HTR-8/SVneo (cell line): ENCODE data around the gene CIAO2B.
"Not testable (repeated sequence)": the region's sequence is repeated elsewhere in the genome, so short reads cannot be mapped to it uniquely, and the experiment has no call there.

Source experiments
- DNase-seq: peaks from one replicate; pipeline ENCODE4 v3.0.0; 2011; ENCODE audit warnings: low spot score, mixed read lengths; ENCODE audit not compliant: insufficient read length
- FAIRE-seq: peaks from 2 replicates; lab custom pipeline; 2011; peaks lifted over from hg19 to GRCh38; lab: Jason Lieb, UNC

The CIAO2B gene

GRCh38 chr16:66942981-66943380 is 8.8 kb upstream of the CIAO2B start:
- FAIRE-seq (no peak), DNase-seq (no peak)

- DNase-seq, result no peak
- FAIRE-seq, result peak; percentile 42
Observed at GRCh38 chr16:66940236-66940635, 6.0 kb upstream of the CIAO2B start.

GRCh38 chr16:66939366-66939765 is 5.2 kb upstream of the CIAO2B start:
- FAIRE-seq (no peak), DNase-seq (no peak)

GRCh38 chr16:66937725-66938337 is 3.6 kb upstream of the CIAO2B start:
- DNase-seq (no peak), FAIRE-seq (no peak)

GRCh38 chr16:66936889-66937554 is 2.8 kb upstream of the CIAO2B start:
- DNase-seq (no peak), FAIRE-seq (no peak)

GRCh38 chr16:66936462-66936861 is 2.3 kb upstream of the CIAO2B start:
- DNase-seq, result no peak
- no peak for FAIRE-seq

- FAIRE-seq (peak; percentile 86), DNase-seq (peak; percentile 64)
Observed at GRCh38 chr16:66935314-66936011, 1.3 kb upstream of the CIAO2B start, which contains the start of gene CES2. Gene CES2 (plus strand): TSS chr16:66935516. CDS start chr16:66935636, 120 bp downstream.

GRCh38 chr16:66934839-66935313 is 674 bp upstream of the CIAO2B start:
- not testable (repeated sequence) for FAIRE-seq, DNase-seq

- FAIRE-seq (no peak), DNase-seq (peak; percentile 37)
Observed at GRCh38 chr16:66933776-66934137, 445 bp downstream of the CIAO2B start.

GRCh38 chr16:66932076-66932475 is 2.1 kb downstream of the CIAO2B start:
- no peak for DNase-seq
- no peak for FAIRE-seq

- FAIRE-seq, result no peak
Observed at GRCh38 chr16:66931665-66932064, 2.5 kb downstream of the CIAO2B start.

GRCh38 chr16:66930189-66930588 is 4.0 kb downstream of the CIAO2B start:
- peak; percentile 68 for FAIRE-seq
- DNase-seq, result no peak

More at GRCh38 chr16:66931665-66932064, 2.5 kb downstream of the CIAO2B start:
- no peak for DNase-seq

GRCh38 chr16:66928702-66929388 is 5.4 kb downstream of the CIAO2B start:
- DNase-seq, result peak; percentile 43
- peak; percentile 87 for FAIRE-seq

- FAIRE-seq (peak; percentile 97), DNase-seq (no peak)
Observed at GRCh38 chr16:66927918-66928649, 6.1 kb downstream of the CIAO2B start.

- FAIRE-seq (peak; percentile 86), DNase-seq (peak; percentile 90)
Observed at GRCh38 chr16:66926961-66927436, 7.2 kb downstream of the CIAO2B start.

GRCh38 chr16:66926171-66926947 is 7.8 kb downstream of the CIAO2B start:
- FAIRE-seq (peak; percentile 42), DNase-seq (no peak)

- DNase-seq, result no peak
- no peak for FAIRE-seq
Observed at GRCh38 chr16:66925322-66925840, 8.8 kb downstream of the CIAO2B start, which contains the start of gene RRAD. Gene RRAD (minus strand): TSS chr16:66925535. CDS start chr16:66925179, 356 bp downstream.

GRCh38 chr16:66924527-66925321 is 9.5 kb downstream of the CIAO2B start:
- FAIRE-seq (no peak), DNase-seq (no peak)
